ENCODE measurements around the gene EWSR1. TPM values are rescaled to one million over a fixed set of nuclear protein-coding genes. Genes with fewer than 3 reads are reported as not detected.
A peak's percentile ranks its signal among the peaks of the same experiment; 100 is the strongest.

Gene EWSR1
- total and polyA plus RNA-seq, 2 donors (not counting 3 experiments of a cell fraction or from before 2014, with no cell fraction given), result 305 to 588 TPM

- peak within 1 kb of the TSS; percentile 82 to 85 (median 84) for H3K4me3 ChIP-seq (replicated peaks in 1 of 3; ENCODE audit: insufficient read depth in 1 of 3, low read depth in 1 of 3, low read length in 3 of 3)
- H3K4me1 ChIP-seq (ENCODE audit: control insufficient read depth, extremely low read depth, insufficient read depth, low read length), result peaks cover 36% of the 10 kb centered on the region
- H3K9me3 ChIP-seq (replicated peaks; ENCODE audit: control insufficient read depth, insufficient read depth, low read length), result no peaks in the 10 kb centered on the region
- H3K79me2 ChIP-seq (ENCODE audit: control insufficient read depth, insufficient read depth, low read length), result peaks cover 9% of the 10 kb centered on the region
- CTCF ChIA-PET, result interaction anchor here (1.1 to 2.0 kb wide), 7 partner anchors 11 to 199 kb away, joined by 3 to 16 read pairs (median 5); no protein-coding TSS in a partner anchor
- intact Hi-C loops (cut with micrococcal nuclease) (loop anchor here (1.0 to 5.0 kb wide), 2 partner anchors 39 to 53 kb away; partner anchors contain the start of genes EWSR1 and RHBDD3), dilution Hi-C loops (cut with MboI; ENCODE audit: extremely low pct_ligation_motif_present, low sequenced_read_pairs) (no loop called here)
- BruUV-seq (replicated peaks), result no TSS peak
- no peaks in the 10 kb centered on the region for H3K9me1 ChIP-seq (replicated peaks; ENCODE audit: control insufficient read depth, extremely low read depth, insufficient read depth, low read length)
- H3K27me3 ChIP-seq (ENCODE audit: control insufficient read depth in 2 of 2, insufficient read depth in 2 of 2, low read length in 2 of 2), result no peaks in the 10 kb centered on the region
- peak within 1 kb of the TSS; percentile 87 for H3K27ac ChIP-seq (ENCODE audit: insufficient read depth, low read depth, low read length)
- H3K4me2 ChIP-seq (ENCODE audit: insufficient read depth, low read length), result peak within 1 kb of the TSS; percentile 85
- no peaks in the 10 kb centered on the region for H4K20me1 ChIP-seq (replicated peaks; ENCODE audit: control insufficient read depth, extremely low read depth, insufficient read depth, low read length)
- peak within 1 kb of the TSS; percentile 93 for H2AFZ ChIP-seq (ENCODE audit: low read depth, low read length)
- H3K9ac ChIP-seq (replicated peaks; ENCODE audit: extremely low read depth, insufficient read depth, low read length), result peak within 1 kb of the TSS; percentile 77
- TF ChIP-seq CTCF (IDR thresholded peaks at IDR 0.05; ENCODE audit: extremely low read depth in 1 of 2, insufficient read depth in 1 of 2, low read depth in 1 of 2, low read length in 2 of 2) (peak; percentile 56 to 78), EZH2 (IDR thresholded peaks at IDR 0.05; ENCODE audit: borderline replicate concordance, low read depth, low read length, severe bottlenecking) (no peak), POLR2AphosphoS5 (IDR thresholded peaks at IDR 0.05; ENCODE audit: insufficient read depth, low read depth, low read length) (peak; percentile 45), POLR2A (IDR thresholded peaks at IDR 0.05; ENCODE audit: low read depth, low read length) (no peak), MYC (IDR thresholded peaks at IDR 0.05; ENCODE audit: low read depth, low read length) (no peak)
- peak; percentile 91 for FAIRE-seq
- DNase-seq (ENCODE audit: low read depth, low spot score), result peak; percentile 85
- POLR2A ChIA-PET, result interaction anchor here (0.6 kb wide), 1 partner anchor 13 kb away, joined by 3 read pairs; no protein-coding TSS in a partner anchor
- H3K36me3 ChIP-seq (ENCODE audit: control insufficient read depth in 2 of 2, extremely low read depth in 1 of 2, insufficient read depth in 2 of 2, low read length in 2 of 2), result no peaks in the 10 kb centered on the region
Observed at GRCh38 chr22:29306175-29306834, 38.2 kb downstream of the EWSR1 start, which contains the start of gene GAS2L1. GAS2L1 (plus strand) TSS chr22:29306650; CDS start chr22:29308106, 1,456 bp downstream.

All from endothelial cell of umbilical vein (primary cell).